Measurements from ENCODE around the gene TTLL9.

- TF ChIP-seq CTCF (IDR thresholded peaks at IDR 0.05) (no peak), POLR2A (IDR thresholded peaks at IDR 0.05) (no peak)
Observed at GRCh38 chr20:31868853-31869672, 1.4 kb upstream of the TTLL9 start.

Data from breast epithelium (tissue), 3 donors.